GM21381 (cell line): ENCODE results near the gene PIM3.
"Not testable (repeated sequence)": the region's sequence is repeated elsewhere in the genome, so short reads cannot be mapped to it uniquely, and the experiment has no call there.

Experiments used
- ATAC-seq: cut with Tn5 transposase; IDR thresholded peaks from one replicate; pipeline ENCODE4 v1.9.1; 2021; ENCODE audit warnings: mild to moderate bottlenecking, moderate library complexity; ENCODE audit not compliant: unreplicated experiment

PIM3 gene

DNA sequence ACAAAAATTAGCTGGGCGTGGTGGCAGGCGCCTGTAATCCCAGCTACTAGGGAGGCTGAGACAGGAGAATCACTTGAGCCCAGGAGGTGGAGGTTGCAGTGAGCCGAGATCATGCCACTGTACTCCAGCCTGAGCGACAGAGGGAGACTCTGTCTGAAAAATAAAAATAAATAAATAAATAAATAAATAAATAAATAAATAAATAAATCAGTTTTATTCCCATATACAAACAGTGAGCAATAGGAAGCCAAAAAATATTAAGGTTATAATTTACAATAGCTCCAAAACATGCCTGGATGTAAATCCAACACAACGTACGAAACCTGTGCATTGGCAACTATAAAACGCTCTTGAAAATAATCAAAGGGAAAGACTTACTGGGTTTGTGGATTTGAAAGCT is 21.2 kb downstream of the PIM3 start:
- ATAC-seq = not testable (repeated sequence)

DNA sequence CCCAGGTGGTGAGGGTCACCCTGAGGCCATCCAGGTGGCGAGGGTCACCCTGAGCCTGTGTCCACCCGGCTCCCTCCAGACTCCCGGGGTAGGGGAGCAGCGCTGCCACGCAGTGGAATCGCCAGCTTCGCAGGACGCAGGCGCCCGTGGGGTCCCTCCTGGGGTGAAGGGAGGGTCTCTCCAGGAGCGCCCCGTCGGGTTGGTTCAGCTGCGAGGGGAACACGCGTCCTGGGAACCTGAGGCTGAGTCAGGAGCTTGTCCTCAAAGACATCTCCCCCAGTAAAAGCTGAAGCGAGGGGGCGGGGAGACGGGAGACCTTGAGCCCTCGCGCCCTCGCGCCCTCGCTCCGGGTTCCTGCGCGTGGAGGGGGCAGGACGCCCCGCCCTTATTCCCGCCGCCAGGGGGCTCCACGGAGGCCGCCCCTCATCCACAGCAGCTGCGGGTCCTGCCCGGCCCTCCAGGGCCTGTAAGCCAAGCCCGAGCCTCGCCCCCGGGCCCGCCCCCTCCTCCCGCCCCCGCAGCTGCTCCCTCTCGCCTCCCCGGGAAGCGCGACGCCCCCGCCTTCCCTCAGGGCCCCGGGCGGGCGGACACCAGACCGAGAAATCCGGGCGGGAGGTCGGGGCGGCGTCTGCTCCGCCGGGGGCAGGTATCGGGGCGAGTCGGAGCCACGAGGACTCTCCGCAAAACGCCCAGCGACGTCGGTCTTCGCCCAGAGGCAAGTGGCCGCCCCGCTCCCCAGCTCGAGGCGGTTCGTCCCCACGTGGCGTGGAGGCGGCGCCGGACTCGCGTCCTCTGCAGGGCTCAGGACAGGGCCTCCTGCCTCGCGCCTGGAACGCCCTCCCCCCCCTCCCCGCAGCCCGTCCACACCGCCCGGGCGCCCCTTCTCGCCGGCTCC is 22.8 kb downstream of the PIM3 start:
- no peak for ATAC-seq

DNA sequence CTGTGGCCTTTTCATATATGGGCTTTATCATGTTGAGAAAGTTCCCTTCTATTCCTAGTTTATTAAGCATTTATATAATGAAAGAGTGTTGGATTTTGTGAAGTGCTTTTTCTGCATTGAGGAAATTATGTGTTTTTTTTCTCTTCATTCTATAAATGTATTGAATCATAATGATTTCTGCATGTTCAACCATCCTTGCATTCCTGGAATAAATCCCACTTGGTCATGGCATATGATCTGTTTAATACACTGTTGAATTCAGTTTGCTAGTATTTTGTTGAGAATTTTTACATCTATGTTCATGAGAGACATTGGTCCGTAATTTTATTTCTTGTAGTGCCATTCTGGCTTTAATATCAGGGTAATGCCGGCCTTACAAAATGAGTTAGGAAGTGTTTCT is 25.8 kb downstream of the PIM3 start:
- ATAC-seq = no peak

DNA sequence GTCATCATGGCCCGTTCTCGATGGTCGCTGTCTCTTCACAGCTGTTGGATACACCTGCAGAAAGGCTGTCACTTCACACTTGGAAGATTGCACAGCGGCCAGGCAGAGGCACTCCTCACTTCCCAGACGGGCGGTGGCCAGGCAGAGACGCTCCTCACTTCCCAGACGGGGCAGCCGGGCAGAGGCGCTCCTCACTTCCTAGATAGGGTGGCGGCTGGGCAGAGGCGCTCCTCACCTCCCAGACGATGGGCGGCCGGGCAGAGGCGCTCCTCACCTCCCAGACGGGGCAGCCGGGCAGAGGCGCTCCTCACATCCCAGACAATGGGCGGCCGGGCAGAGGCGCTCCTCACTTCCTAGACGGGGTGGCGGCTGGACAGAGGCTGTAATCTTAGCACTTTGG is 29.3 kb downstream of the PIM3 start:
- ATAC-seq = not testable (repeated sequence)

- no peak for ATAC-seq
These were observed 30.6 kb downstream of the PIM3 start for GRCh38 chr22:49991167-49991566.

GRCh38 chr22:49991907-49992533 is 31.4 kb downstream of the PIM3 start:
- no peak for ATAC-seq

DNA sequence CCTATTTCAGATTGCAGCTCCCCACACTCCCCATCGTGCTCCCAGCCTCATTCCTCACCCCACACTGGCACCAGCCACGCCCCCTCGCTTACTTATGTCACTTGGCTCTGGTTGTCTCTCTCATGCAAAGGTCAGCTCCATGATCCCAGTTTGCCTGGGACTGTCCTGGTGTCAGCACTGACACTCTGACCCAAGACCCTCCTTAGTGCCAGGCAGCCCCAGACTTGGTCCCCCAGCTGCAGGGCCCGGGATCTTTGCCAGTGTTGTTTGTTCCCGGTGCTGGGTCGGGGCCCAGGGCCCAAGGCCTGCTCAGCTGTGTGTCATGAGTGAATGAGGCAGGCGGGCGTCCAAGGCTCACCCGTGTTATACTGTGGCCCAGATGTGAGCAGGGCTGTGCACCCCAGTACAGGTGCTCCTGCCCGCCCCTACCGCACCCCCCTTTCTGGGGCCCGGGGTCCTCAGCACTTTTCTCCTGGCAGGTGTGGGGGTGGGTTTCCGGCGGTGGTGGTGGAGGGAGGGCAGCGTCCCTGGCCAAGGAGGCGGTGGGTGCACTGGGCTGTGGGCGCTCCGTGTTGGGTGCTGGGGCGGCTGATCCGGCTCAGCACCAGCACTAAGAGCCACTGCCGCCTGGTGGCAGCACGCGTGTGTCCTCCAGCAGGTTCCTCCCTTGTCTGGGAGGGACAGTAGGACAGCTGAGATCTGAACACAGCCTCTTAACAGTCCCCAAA is 32.5 kb downstream of the PIM3 start:
- ATAC-seq = no peak

DNA sequence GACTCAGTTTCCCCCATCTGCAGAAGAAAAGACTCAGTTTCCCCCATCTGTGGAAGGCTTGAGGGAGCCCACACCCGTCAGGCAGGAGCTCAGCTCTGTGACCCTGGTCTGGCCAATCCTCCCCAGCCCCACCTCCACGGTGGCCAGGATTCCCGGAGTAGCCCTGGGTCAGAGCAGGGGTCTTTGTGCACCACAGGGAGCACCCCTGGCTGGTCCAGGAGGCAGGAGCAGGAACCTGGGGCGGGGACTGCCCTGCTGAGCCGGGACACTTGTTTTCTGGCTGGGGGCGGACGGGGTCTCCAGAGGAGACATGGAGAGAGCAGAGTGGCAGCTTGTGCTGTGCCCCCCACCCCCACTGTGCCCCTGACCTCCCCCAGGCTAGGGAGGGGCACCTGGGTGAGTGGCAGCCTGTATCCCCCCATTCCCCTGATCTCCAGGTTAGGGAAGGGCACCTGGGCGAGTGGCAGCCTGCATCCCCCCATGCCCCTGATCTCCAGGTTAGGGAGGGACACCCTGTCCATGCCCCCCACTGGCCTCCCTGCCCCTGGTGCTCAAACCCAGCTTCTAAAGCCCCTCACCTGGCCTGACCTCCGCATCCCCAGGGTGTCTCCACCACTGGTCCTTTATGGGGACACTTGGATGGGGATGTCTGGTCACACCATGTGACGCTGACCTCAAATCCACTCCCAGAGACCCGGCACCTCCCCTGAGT is 33.2 kb downstream of the PIM3 start:
- no peak for ATAC-seq

GRCh38 chr22:49994361-49995040 is 33.9 kb downstream of the PIM3 start:
- no peak for ATAC-seq

DNA sequence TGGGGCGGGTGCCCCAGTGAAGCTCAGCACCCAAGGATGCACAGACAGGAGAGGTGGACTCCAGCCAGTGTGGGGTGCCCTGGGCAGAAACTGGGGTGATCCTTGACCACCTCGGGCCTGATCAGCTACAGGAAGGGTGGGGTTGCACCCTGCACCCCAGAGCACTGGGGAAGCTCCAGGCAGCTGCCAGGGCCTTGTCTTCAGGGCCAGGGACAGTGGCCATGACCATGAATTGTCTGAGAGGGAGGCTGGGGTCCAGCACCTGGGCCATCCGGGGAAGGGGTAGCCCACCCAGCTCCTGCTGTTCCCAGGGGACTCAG is 34.4 kb downstream of the PIM3 start:
- no peak for ATAC-seq

DNA sequence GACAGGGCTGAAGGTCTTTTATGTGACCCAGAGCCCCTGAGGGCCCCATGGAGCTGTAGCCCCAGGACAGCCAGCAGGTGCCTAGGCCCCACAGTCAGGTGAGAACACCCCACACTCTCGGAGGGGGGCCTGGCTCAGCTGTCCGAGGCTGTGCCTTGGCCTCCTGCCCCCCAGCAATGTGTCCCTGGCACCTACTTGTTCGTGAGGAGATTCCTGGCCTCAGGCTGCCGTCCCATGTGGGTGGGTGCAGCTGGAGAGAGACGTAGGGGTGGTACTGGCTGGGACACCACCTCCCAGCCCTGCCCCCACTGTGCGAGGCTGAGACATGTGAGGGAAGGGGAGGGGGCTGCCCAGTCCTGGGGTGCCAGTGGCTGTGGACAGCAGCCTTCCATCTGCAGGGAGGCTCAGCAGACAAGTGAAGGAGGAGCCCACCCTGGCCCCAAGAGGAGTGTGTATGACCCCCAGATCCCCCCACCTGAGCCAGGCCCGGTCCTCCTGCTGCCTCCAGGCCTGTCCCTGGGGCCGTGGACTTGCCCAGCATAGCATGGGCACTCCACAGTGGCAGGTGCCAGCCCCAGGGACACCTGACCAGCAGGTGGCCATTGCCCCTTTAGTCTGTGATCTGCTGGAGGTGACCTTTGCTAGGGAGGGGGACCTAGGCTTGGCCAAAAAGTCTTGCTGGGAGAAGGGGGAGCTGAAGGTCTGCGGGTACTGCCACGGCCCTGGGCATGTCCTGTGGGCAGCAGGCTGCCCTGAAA is 35.0 kb downstream of the PIM3 start:
- no peak for ATAC-seq

- no peak for ATAC-seq
These were observed 35.5 kb downstream of the PIM3 start for GRCh38 chr22:49996119-49996517.

- no peak for ATAC-seq
These were observed 36.1 kb downstream of the PIM3 start for GRCh38 chr22:49996518-49997250.

DNA sequence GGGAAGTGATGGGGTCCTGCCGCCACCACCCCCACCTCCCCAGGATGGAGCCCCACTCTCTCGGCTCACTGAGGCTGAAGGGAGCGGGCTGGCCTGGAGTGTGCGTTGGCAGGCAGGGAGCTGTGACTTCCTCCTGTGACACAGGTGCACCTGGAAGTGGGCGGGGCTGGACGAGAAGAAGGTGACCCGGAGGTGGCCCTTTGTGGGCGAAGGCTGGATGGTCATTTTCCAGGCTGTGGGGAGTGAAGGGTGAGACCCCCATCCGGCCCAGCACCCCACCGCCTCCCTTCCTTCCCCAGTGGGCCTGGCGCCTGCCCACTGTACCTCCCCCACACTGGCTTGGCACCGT is 36.7 kb downstream of the PIM3 start:
- no peak for ATAC-seq

GRCh38 chr22:49997932-49998717 is 37.6 kb downstream of the PIM3 start:
- ATAC-seq = no peak

DNA sequence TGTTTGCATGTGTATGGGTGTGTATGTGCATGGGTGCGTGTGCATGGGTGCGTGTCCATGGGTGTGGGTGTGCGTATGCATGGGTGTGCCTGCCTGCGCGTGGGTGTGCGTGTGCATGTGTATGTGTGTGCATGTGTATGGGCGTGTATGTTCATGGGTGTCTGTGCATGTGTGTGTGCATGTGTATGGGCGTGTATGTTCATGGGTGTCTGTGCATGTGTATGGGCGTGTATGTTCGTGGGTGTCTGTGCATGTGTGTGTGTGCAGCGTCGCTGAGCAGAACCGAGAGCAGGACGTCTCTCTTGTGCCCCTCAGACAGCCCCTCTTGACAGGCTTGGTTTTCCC is 38.1 kb downstream of the PIM3 start:
- no peak for ATAC-seq

DNA sequence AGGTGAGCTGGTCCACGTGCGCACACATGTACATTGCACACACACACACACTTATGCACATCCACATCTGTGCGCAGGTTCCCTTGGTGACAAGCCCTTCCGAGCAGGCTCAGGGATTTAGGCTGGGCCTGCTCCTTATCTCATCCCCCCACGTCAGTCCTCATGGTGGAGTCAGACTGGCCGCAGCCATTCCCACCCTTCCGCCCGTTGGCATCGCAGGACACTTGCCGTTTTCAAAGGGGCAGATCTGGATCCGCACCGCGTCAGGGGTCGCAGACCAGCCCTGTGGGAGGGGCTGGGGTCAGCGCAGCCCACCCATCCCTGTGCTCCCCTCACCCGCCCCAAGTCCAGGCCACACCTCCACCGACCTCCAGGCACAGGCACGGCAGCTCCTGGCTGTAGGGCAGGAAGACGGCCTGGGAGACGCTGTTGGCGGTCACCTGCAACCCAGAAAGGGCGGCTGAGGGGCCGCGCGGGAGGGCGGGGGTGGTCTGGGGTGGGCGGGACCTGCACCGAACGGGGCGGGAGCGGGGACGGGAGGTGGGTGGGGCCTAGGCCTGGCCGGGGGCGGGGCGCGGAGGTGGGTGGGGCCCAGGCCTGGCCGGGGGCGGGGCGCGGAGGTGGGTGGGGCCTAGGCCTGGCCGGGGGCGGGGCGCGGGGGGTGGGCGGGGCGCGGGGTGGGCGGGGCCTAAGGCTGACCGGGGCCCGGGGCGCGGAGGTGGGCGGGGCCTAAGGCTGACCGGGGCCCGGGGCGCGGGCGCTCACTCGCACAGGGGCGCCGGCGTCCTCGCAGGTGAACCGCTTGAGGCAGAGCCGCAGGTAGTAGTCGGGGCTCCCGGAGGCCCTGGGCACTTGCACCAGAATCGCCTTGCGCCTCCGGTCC is 38.7 kb downstream of the PIM3 start:
- no peak for ATAC-seq
